GM23338 (cell line): Measurements from ENCODE around the gene PANK4. TPM values are rescaled to one million over a fixed set of nuclear protein-coding genes. Genes with fewer than 3 reads are reported as not detected.

Experiments
- EZH2phosphoT487 ChIP-seq: fragments of 200-600 bp; sonication (generic); IDR thresholded peaks from one replicate; pipeline ENCODE4 v1.8.1; 2018; ENCODE audit warnings: antibody characterized with exemption; ENCODE audit not compliant: unreplicated experiment
- JUNB ChIP-seq: IDR thresholded peaks from one replicate; pipeline ENCODE4 v1.6.1; 2016; ENCODE audit warnings: antibody characterized with exemption; ENCODE audit not compliant: unreplicated experiment
- NANOG ChIP-seq: IDR thresholded peaks from 2 replicates; pipeline ENCODE4 v1.6.1; 2016; ENCODE audit warnings: antibody characterized with exemption, borderline replicate concordance
- ZNF114 ChIP-seq: fragments of 250-450 bp; sonication (Bioruptor Pico); IDR thresholded peaks from 2 replicates; pipeline ENCODE4 v1.5.0; 2020; ENCODE audit warnings: mild to moderate bottlenecking, moderate library complexity
- polyA plus RNA-seq: library from polyadenylated mRNA; unstranded; fragments of >200 nt; fragmentation: Nextera tagmentation; extraction: Ambion mirVana; gene quantifications from 2 replicates; pipeline ENCODE4 v1.2.1, GENCODE V29; 2016
- total RNA-seq: library from RNA; depleted of rRNA; stranded (reverse); fragments of >200 nt; shearing (Covaris generic); gene quantifications from 2 replicates; pipeline ENCODE4 v1.2.3, GENCODE V29; 2014
- TF ChIP-seq, protein P1 (sequence below): fragments of 250-450 bp; sonication (Bioruptor Pico); IDR thresholded peaks from 2 replicates; pipeline ENCODE4 v1.5.0; 2020; ENCODE audit warnings: mild to moderate bottlenecking, moderate library complexity
- TF ChIP-seq, protein P2 (sequence below), 2 experiments: fragments of 200-600 bp in 1 of 2; sonication (generic) in 1 of 2; conservative IDR thresholded peaks; 2 replicates each; pipeline versions ENCODE4 v1.5.1 to v1.6.1; 2016 to 2017; ENCODE audit warnings: antibody characterized with exemption in 2 of 2, low read depth in 2 of 2, mild to moderate bottlenecking in 2 of 2, moderate library complexity in 1 of 2
- TF ChIP-seq, protein P3 (sequence below): IDR thresholded peaks from 2 replicates; pipeline ENCODE4 v1.6.1; 2016; ENCODE audit warnings: antibody characterized with exemption
- TF ChIP-seq, protein P4 (sequence below): IDR thresholded peaks from one replicate; pipeline ENCODE4 v1.6.1; 2018; ENCODE audit warnings: antibody characterized with exemption; ENCODE audit not compliant: unreplicated experiment

The PANK4 gene
- total and polyA plus RNA-seq, 2 experiments from 2014 or later: 25.8 to 43.7 TPM

DNA sequence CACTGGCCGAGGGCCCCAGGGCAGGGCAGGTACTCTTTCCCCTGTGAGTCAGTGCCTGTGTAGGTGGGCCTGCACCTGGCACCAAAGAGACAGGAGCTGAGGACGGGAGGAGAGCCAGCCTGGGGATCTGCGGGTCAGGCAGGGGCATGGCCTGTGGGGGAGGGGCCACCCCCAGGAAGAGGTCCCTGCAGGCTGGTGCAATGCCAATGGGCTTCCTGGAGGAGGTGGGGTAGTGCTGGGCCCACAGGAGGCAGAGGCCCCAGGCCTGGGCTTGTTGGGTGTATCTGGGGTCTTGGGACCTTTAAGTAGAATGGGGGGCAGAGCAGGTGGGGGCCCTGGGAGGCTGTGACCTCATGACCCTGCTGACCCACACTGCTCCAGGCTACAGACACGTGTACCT, 27.1 kb downstream of the PANK4 start (continued):
- TF ChIP-seq, protein P1, sequence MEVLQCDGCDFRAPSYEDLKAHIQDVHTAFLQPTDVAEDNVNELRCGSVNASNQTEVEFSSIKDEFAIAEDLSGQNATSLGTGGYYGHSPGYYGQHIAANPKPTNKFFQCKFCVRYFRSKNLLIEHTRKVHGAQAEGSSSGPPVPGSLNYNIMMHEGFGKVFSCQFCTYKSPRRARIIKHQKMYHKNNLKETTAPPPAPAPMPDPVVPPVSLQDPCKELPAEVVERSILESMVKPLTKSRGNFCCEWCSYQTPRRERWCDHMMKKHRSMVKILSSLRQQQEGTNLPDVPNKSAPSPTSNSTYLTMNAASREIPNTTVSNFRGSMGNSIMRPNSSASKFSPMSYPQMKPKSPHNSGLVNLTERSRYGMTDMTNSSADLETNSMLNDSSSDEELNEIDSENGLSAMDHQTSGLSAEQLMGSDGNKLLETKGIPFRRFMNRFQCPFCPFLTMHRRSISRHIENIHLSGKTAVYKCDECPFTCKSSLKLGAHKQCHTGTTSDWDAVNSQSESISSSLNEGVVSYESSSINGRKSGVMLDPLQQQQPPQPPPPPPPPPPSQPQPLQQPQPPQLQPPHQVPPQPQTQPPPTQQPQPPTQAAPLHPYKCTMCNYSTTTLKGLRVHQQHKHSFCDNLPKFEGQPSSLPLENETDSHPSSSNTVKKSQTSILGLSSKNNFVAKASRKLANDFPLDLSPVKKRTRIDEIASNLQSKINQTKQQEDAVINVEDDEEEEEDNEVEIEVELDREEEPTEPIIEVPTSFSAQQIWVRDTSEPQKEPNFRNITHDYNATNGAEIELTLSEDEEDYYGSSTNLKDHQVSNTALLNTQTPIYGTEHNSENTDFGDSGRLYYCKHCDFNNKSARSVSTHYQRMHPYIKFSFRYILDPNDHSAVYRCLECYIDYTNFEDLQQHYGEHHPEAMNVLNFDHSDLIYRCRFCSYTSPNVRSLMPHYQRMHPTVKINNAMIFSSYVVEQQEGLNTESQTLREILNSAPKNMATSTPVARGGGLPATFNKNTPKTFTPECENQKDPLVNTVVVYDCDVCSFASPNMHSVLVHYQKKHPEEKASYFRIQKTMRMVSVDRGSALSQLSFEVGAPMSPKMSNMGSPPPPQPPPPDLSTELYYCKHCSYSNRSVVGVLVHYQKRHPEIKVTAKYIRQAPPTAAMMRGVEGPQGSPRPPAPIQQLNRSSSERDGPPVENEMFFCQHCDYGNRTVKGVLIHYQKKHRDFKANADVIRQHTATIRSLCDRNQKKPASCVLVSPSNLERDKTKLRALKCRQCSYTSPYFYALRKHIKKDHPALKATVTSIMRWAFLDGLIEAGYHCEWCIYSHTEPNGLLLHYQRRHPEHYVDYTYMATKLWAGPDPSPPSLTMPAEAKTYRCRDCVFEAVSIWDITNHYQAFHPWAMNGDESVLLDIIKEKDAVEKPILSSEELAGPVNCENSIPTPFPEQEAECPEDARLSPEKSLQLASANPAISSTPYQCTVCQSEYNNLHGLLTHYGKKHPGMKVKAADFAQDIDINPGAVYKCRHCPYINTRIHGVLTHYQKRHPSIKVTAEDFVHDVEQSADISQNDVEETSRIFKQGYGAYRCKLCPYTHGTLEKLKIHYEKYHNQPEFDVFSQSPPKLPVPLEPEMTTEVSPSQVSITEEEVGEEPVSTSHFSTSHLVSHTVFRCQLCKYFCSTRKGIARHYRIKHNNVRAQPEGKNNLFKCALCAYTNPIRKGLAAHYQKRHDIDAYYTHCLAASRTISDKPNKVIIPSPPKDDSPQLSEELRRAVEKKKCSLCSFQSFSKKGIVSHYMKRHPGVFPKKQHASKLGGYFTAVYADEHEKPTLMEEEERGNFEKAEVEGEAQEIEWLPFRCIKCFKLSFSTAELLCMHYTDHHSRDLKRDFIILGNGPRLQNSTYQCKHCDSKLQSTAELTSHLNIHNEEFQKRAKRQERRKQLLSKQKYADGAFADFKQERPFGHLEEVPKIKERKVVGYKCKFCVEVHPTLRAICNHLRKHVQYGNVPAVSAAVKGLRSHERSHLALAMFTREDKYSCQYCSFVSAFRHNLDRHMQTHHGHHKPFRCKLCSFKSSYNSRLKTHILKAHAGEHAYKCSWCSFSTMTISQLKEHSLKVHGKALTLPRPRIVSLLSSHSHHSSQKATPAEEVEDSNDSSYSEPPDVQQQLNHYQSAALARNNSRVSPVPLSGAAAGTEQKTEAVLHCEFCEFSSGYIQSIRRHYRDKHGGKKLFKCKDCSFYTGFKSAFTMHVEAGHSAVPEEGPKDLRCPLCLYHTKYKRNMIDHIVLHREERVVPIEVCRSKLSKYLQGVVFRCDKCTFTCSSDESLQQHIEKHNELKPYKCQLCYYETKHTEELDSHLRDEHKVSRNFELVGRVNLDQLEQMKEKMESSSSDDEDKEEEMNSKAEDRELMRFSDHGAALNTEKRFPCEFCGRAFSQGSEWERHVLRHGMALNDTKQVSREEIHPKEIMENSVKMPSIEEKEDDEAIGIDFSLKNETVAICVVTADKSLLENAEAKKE (CRISPR knock-in tag): no peak
- TF ChIP-seq, protein P2, sequence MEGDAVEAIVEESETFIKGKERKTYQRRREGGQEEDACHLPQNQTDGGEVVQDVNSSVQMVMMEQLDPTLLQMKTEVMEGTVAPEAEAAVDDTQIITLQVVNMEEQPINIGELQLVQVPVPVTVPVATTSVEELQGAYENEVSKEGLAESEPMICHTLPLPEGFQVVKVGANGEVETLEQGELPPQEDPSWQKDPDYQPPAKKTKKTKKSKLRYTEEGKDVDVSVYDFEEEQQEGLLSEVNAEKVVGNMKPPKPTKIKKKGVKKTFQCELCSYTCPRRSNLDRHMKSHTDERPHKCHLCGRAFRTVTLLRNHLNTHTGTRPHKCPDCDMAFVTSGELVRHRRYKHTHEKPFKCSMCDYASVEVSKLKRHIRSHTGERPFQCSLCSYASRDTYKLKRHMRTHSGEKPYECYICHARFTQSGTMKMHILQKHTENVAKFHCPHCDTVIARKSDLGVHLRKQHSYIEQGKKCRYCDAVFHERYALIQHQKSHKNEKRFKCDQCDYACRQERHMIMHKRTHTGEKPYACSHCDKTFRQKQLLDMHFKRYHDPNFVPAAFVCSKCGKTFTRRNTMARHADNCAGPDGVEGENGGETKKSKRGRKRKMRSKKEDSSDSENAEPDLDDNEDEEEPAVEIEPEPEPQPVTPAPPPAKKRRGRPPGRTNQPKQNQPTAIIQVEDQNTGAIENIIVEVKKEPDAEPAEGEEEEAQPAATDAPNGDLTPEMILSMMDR (conservative IDR thresholded peaks at IDR 0.05; ENCODE audit: low read depth in 2 of 2): no peak
- TF ChIP-seq, protein P3, sequence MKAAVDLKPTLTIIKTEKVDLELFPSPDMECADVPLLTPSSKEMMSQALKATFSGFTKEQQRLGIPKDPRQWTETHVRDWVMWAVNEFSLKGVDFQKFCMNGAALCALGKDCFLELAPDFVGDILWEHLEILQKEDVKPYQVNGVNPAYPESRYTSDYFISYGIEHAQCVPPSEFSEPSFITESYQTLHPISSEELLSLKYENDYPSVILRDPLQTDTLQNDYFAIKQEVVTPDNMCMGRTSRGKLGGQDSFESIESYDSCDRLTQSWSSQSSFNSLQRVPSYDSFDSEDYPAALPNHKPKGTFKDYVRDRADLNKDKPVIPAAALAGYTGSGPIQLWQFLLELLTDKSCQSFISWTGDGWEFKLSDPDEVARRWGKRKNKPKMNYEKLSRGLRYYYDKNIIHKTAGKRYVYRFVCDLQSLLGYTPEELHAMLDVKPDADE: no peak
- TF ChIP-seq EZH2phosphoT487 (no peak), NANOG (no peak), ZNF114 (no peak), JUNB (no peak)
- TF ChIP-seq, protein P4, sequence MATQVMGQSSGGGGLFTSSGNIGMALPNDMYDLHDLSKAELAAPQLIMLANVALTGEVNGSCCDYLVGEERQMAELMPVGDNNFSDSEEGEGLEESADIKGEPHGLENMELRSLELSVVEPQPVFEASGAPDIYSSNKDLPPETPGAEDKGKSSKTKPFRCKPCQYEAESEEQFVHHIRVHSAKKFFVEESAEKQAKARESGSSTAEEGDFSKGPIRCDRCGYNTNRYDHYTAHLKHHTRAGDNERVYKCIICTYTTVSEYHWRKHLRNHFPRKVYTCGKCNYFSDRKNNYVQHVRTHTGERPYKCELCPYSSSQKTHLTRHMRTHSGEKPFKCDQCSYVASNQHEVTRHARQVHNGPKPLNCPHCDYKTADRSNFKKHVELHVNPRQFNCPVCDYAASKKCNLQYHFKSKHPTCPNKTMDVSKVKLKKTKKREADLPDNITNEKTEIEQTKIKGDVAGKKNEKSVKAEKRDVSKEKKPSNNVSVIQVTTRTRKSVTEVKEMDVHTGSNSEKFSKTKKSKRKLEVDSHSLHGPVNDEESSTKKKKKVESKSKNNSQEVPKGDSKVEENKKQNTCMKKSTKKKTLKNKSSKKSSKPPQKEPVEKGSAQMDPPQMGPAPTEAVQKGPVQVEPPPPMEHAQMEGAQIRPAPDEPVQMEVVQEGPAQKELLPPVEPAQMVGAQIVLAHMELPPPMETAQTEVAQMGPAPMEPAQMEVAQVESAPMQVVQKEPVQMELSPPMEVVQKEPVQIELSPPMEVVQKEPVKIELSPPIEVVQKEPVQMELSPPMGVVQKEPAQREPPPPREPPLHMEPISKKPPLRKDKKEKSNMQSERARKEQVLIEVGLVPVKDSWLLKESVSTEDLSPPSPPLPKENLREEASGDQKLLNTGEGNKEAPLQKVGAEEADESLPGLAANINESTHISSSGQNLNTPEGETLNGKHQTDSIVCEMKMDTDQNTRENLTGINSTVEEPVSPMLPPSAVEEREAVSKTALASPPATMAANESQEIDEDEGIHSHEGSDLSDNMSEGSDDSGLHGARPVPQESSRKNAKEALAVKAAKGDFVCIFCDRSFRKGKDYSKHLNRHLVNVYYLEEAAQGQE: no peak
